Liver (tissue), 9 donors: Measurements from ENCODE around the gene PRKCH. TPM values are rescaled to one million over a fixed set of nuclear protein-coding genes. Genes with fewer than 3 reads are reported as not detected.

ENCODE experiments used
- DNase-seq: peaks from one replicate; pipeline ENCODE4 v3.0.0-alpha.2; 2017; ENCODE audit warnings: low spot score
- H3K27ac ChIP-seq, 2 donors: one replicate each; pipeline ENCODE4 v1.7.0; 2013; ENCODE audit warnings: inconsistent platforms in 2 of 2, low read length in 2 of 2, control low read depth in 1 of 2, low read depth in 1 of 2, mild to moderate bottlenecking in 1 of 2
- H3K27me3 ChIP-seq, 4 donors: one replicate each; pipeline versions ENCODE4 v1.6.1 to v1.7.0; 2013; ENCODE audit warnings: low read length in 3 of 4, inconsistent platforms in 1 of 4, mild to moderate bottlenecking in 1 of 4, moderate library complexity in 1 of 4; ENCODE audit not compliant: control insufficient read depth in 4 of 4, insufficient read depth in 4 of 4
- H3K36me3 ChIP-seq, 4 donors: one replicate each; pipeline versions ENCODE4 v1.6.1 to v1.7.0; 2013; ENCODE audit warnings: low read length in 3 of 4, mild to moderate bottlenecking in 3 of 4, low read depth in 1 of 4, moderate library complexity in 1 of 4; ENCODE audit not compliant: control insufficient read depth in 4 of 4, insufficient read depth in 3 of 4
- H3K4me1 ChIP-seq, 4 donors: one replicate each; pipeline versions ENCODE4 v1.6.1 to v1.7.0; 2013; ENCODE audit warnings: low read length in 3 of 4, mild to moderate bottlenecking in 3 of 4, moderate library complexity in 1 of 4; ENCODE audit not compliant: control insufficient read depth in 4 of 4, insufficient read depth in 4 of 4
- H3K4me3 ChIP-seq, 3 donors: one replicate each; pipeline versions ENCODE4 v1.6.1 to v1.7.0; 2013; ENCODE audit warnings: low read length in 3 of 3, control low read depth in 1 of 3, low read depth in 1 of 3, mild to moderate bottlenecking in 1 of 3
- H3K9ac ChIP-seq, 2 donors: one replicate each; pipeline ENCODE4 v1.7.0; 2013; ENCODE audit warnings: low read length in 2 of 2, mild to moderate bottlenecking in 2 of 2, moderate library complexity in 2 of 2, control low read depth in 1 of 2, low read depth in 1 of 2
- H3K9me3 ChIP-seq, 4 donors: one replicate each; pipeline versions ENCODE4 v1.6.1 to v1.7.0; 2013; ENCODE audit warnings: low read length in 3 of 4; ENCODE audit not compliant: control insufficient read depth in 4 of 4
- ATF3 ChIP-seq: IDR thresholded peaks from 2 replicates; pipeline ENCODE4 v1.6.1; 2016; ENCODE audit warnings: antibody characterized with exemption
- EGR1 ChIP-seq, 2 donors: IDR thresholded peaks; 2 replicates each; pipeline ENCODE4 v1.6.1; 2016 to 2018; ENCODE audit warnings: antibody characterized with exemption in 2 of 2, low read depth in 2 of 2
- FOXA1 ChIP-seq: IDR thresholded peaks from 2 replicates; pipeline ENCODE4 v1.6.1; 2016; ENCODE audit warnings: antibody characterized with exemption
- FOXA2 ChIP-seq: IDR thresholded peaks from 2 replicates; pipeline ENCODE4 v1.6.1; 2016; ENCODE audit warnings: antibody characterized with exemption
- HNF4A ChIP-seq, 2 donors: conservative IDR thresholded peaks; 2 replicates each; pipeline ENCODE4 v1.6.1; 2016; ENCODE audit warnings: antibody characterized with exemption in 2 of 2, mild to moderate bottlenecking in 2 of 2
- HNF4G ChIP-seq: IDR thresholded peaks from 2 replicates; pipeline ENCODE4 v1.6.1; 2016; ENCODE audit warnings: antibody characterized with exemption
- JUND ChIP-seq, 2 donors: IDR thresholded peaks; 2 replicates each; pipeline ENCODE4 v1.6.1; 2016; ENCODE audit warnings: antibody characterized with exemption in 2 of 2
- MAX ChIP-seq: IDR thresholded peaks from 2 replicates; pipeline ENCODE4 v1.6.1; 2016; ENCODE audit warnings: antibody characterized with exemption
- NR2F2 ChIP-seq: IDR thresholded peaks from 2 replicates; pipeline ENCODE4 v1.6.1; 2016; ENCODE audit warnings: antibody characterized with exemption
- RAD21 ChIP-seq, 2 donors: IDR thresholded peaks; 2 replicates each; pipeline ENCODE4 v1.6.1; 2016; ENCODE audit warnings: antibody characterized with exemption in 2 of 2, mild to moderate bottlenecking in 2 of 2
- REST ChIP-seq: IDR thresholded peaks from 2 replicates; pipeline ENCODE4 v1.6.1; 2016; ENCODE audit warnings: antibody characterized with exemption, mild to moderate bottlenecking
- RXRA ChIP-seq, 2 donors: IDR thresholded peaks; 2 replicates each; pipeline ENCODE4 v1.6.1; 2017 to 2018; ENCODE audit warnings: antibody characterized with exemption in 2 of 2, mild to moderate bottlenecking in 1 of 2
- SP1 ChIP-seq: IDR thresholded peaks from 2 replicates; pipeline ENCODE4 v1.6.1; 2018; ENCODE audit warnings: antibody characterized with exemption, mild to moderate bottlenecking
- TAF1 ChIP-seq: conservative IDR thresholded peaks from 2 replicates; pipeline ENCODE4 v1.6.1; 2016; ENCODE audit warnings: antibody characterized with exemption, mild to moderate bottlenecking
- YY1 ChIP-seq: IDR thresholded peaks from 2 replicates; pipeline ENCODE4 v1.6.1; 2016; ENCODE audit warnings: antibody characterized with exemption, mild to moderate bottlenecking
- ZBTB33 ChIP-seq: IDR thresholded peaks from 2 replicates; pipeline ENCODE4 v1.6.1; 2016; ENCODE audit warnings: antibody characterized with exemption
- WGBS: extraction: QIAGEN DNeasy Blood & Tissue Kit; methylation state at CpG from one replicate; pipeline ENCODE4 v1.1.7; 2013; 5-methylcytosine and 5-hydroxymethylcytosine counted together
- polyA plus RNA-seq, 2 donors: library from polyadenylated mRNA; stranded (reverse) in 1 of 2; unstranded in 1 of 2; fragments of 200-250 nt in 1 of 2; fragments of >200 nt in 1 of 2; fragmentation: Nextera tagmentation in 1 of 2; extraction: Ambion mirVana in 1 of 2; gene quantifications; one replicate each; pipeline versions ENCODE4 v1.2.1 to v1.2.3, GENCODE V29; 2013 to 2015
- total RNA-seq, 2 donors: library from RNA; depleted of rRNA; stranded (reverse); fragments of >200 nt; gene quantifications; one replicate each; pipeline ENCODE4 v1.2.3, GENCODE V29; 2014
- TF ChIP-seq, protein P1 (sequence below): fragments of 150-350 bp; IDR thresholded peaks from 2 replicates; pipeline ENCODE4 v1.5.1; 2017; ENCODE audit warnings: improper control_type of control experiment, low read depth, low read length; ENCODE audit not compliant: missing input control
- donor health status: healthy.
- donor health status: healthy.
- donor health status: healthy.
- donor health status: healthy.
- donor health status: healthy.

The PRKCH gene
- total and polyA plus RNA-seq, 4 donors, result 3.9 to 13.7 (median 7.0) TPM

DNA sequence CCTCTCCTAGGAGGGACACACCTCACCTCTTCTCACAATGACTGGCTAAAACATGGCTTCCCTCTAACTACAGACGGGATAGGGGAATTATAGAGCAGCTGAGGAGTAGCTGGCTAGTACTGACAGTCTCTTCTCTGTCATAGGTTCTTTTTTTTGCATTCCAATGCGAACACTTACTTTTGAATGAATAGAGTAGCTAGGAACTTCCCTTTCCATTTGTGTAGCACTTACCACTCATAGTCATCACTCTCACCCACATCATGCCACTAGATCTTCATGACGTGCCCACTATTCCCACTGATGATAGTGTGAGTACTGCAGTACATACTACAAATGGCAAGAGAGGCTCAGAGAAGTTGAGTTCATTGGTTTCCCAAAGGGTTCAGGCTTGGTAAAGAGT lies 230.0 kb downstream of the PRKCH start:
- Histone ChIP-seq H3K4me1 (peaks cover 12 to 33% (median 14%) of the 10 kb centered on the region in 4 donors), H3K4me3 (no peak overlapping the region), H3K9ac (no peak overlapping the region), H3K36me3 (no peaks in the 10 kb centered on the region), H3K9me3 (no peaks in the 10 kb centered on the region), H3K27ac (no peak overlapping the region), H3K27me3 (no peaks in the 10 kb centered on the region)
- 95% methylated on average over 3 of the region's 3 CpGs for WGBS
- TF ChIP-seq SP1, result no peak
- no peak for TF ChIP-seq HNF4A (conservative IDR thresholded peaks at IDR 0.05)
- TF ChIP-seq YY1, result no peak
- no peak for TF ChIP-seq REST
- no peak for TF ChIP-seq ATF3
- TF ChIP-seq, protein P1, sequence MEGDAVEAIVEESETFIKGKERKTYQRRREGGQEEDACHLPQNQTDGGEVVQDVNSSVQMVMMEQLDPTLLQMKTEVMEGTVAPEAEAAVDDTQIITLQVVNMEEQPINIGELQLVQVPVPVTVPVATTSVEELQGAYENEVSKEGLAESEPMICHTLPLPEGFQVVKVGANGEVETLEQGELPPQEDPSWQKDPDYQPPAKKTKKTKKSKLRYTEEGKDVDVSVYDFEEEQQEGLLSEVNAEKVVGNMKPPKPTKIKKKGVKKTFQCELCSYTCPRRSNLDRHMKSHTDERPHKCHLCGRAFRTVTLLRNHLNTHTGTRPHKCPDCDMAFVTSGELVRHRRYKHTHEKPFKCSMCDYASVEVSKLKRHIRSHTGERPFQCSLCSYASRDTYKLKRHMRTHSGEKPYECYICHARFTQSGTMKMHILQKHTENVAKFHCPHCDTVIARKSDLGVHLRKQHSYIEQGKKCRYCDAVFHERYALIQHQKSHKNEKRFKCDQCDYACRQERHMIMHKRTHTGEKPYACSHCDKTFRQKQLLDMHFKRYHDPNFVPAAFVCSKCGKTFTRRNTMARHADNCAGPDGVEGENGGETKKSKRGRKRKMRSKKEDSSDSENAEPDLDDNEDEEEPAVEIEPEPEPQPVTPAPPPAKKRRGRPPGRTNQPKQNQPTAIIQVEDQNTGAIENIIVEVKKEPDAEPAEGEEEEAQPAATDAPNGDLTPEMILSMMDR, result no peak
- TF ChIP-seq ZBTB33, result no peak
- TF ChIP-seq JUND (IDR thresholded peaks at IDR 0.05), result no peak
- no peak for TF ChIP-seq FOXA2
- TF ChIP-seq EGR1 (IDR thresholded peaks at IDR 0.05; ENCODE audit: low read depth in 2 of 2), result no peak
- TF ChIP-seq MAX, result no peak
- TF ChIP-seq RXRA (IDR thresholded peaks at IDR 0.05), result no peak
- no peak for TF ChIP-seq NR2F2
- no peak for TF ChIP-seq RAD21 (IDR thresholded peaks at IDR 0.05)
- TF ChIP-seq FOXA1, result no peak
- TF ChIP-seq TAF1, result no peak
- no peak for TF ChIP-seq HNF4G
- no peak for DNase-seq

- 85% methylated on average over 4 of the region's 4 CpGs for WGBS
- Histone ChIP-seq H3K27ac (peak overlapping the region; percentile 95 to 98), H3K4me1 (peaks cover 12 to 33% (median 14%) of the 10 kb centered on the region in 4 donors), H3K36me3 (no peaks in the 10 kb centered on the region), H3K9ac (no peak overlapping the region), H3K27me3 (no peaks in the 10 kb centered on the region), H3K4me3 (no peak overlapping the region), H3K9me3 (no peaks in the 10 kb centered on the region)
- TF ChIP-seq TAF1 (no peak), RAD21 (IDR thresholded peaks at IDR 0.05) (no peak), MAX (no peak), REST (no peak), HNF4G (no peak), FOXA1 (no peak), HNF4A (conservative IDR thresholded peaks at IDR 0.05) (no peak), FOXA2 (no peak), ATF3 (no peak), RXRA (IDR thresholded peaks at IDR 0.05) (no peak)
- TF ChIP-seq, protein P1, result no peak
- no peak for DNase-seq
Measured at GRCh38 chr14:61552241-61552640, 230.9 kb downstream of the PRKCH start.
